C4-2B (cell line): ENCODE measurements around the gene ST7.

Source experiments
- CTCF ChIP-seq: fragments of 450-650 bp; conservative IDR thresholded peaks from 2 replicates; pipeline ENCODE4 v1.5.1; 2017; ENCODE audit warnings: mild to moderate bottlenecking
- ZFX ChIP-seq: fragments of 450-650 bp; IDR thresholded peaks from 2 replicates; pipeline ENCODE4 v1.6.1; 2017

GRCh38 chr7:117133125-117133524, 179.8 kb downstream of the ST7 start:
- TF ChIP-seq CTCF (no peak), ZFX (no peak)
